Breast epithelium (tissue), 4 donors: ENCODE data around the gene RAD50. TPM values are rescaled to one million over a fixed set of nuclear protein-coding genes. Genes with fewer than 3 reads are reported as not detected.
A peak's percentile ranks its signal among the peaks of the same experiment; 100 is the strongest.
"Not testable (repeated sequence)": the region's sequence is repeated elsewhere in the genome, so short reads cannot be mapped to it uniquely, and the experiment has no call there.

Experiments used
- DNase-seq, 2 donors: peaks; one replicate each; pipeline ENCODE4 v3.0.0-alpha.2; 2019; ENCODE audit warnings: low spot score in 2 of 2
- H3K27ac ChIP-seq, 2 donors: fragments of 200-600 bp; sonication (generic) in 1 of 2; one replicate each; pipeline ENCODE4 v1.5.1; 2016 to 2019; ENCODE audit warnings: mild to moderate bottlenecking in 1 of 2
- H3K27me3 ChIP-seq, 2 donors: fragments of 200-600 bp; sonication (generic) in 1 of 2; one replicate each; pipeline versions ENCODE4 v1.5.1 to v1.6.0; 2017 to 2019; ENCODE audit warnings: control low read depth in 1 of 2, mild to moderate bottlenecking in 1 of 2
- H3K36me3 ChIP-seq: fragments of 200-600 bp; one replicate; pipeline ENCODE4 v1.5.1; 2019
- H3K4me1 ChIP-seq, 2 donors: fragments of 200-600 bp; sonication (generic); one replicate each; pipeline ENCODE4 v1.5.1; 2016 to 2019; ENCODE audit warnings: control low read depth in 1 of 2
- H3K4me3 ChIP-seq, 3 donors: fragments of 200-600 bp; sonication (generic); 1 replicate in 2 of 3; 2 replicates in 1 of 3; pipeline ENCODE4 v1.5.1; 2016 to 2019; ENCODE audit warnings: mild to moderate bottlenecking in 3 of 3, moderate library complexity in 2 of 3
- H3K9me3 ChIP-seq, 2 donors: fragments of 200-600 bp; sonication (generic) in 1 of 2; one replicate each; pipeline ENCODE4 v1.5.1; 2016 to 2019; ENCODE audit warnings: control low read depth in 1 of 2
- POLR2A ChIP-seq: fragments of 450-650 bp; IDR thresholded peaks from one replicate; pipeline ENCODE4 v1.6.1; 2016; ENCODE audit warnings: antibody characterized with exemption, mild to moderate bottlenecking, moderate library complexity
- POLR2AphosphoS5 ChIP-seq, 3 donors: sonication (generic); formaldehyde crosslinking; IDR thresholded peaks; one replicate each; pipeline ENCODE4 v1.6.1; 2017; ENCODE audit warnings: antibody characterized with exemption in 3 of 3
- intact Hi-C: fragments of 100-400 bp; cut with DNase I; formaldehyde crosslinking; loops from one replicate; pipeline ENCODE4 v1.15.1; 2023; ENCODE audit warnings: low total_unique reads
- total RNA-seq, 3 donors: library from RNA; depleted of rRNA; stranded (reverse); fragments of >200 nt; gene quantifications; one replicate each; pipeline ENCODE4 v1.1.0, GENCODE V29; 2016
- TF ChIP-seq, protein P1 (sequence below), 3 donors: fragments of 450-650 bp; IDR thresholded peaks; one replicate each; pipeline ENCODE4 v1.5.1; 2016 to 2017; ENCODE audit warnings: antibody characterized with exemption in 3 of 3, mild to moderate bottlenecking in 3 of 3, moderate library complexity in 3 of 3

RAD50 gene
- total RNA-seq: 10 to 100 TPM; 44.2 to 47.4 (median 44.6) TPM

DNA sequence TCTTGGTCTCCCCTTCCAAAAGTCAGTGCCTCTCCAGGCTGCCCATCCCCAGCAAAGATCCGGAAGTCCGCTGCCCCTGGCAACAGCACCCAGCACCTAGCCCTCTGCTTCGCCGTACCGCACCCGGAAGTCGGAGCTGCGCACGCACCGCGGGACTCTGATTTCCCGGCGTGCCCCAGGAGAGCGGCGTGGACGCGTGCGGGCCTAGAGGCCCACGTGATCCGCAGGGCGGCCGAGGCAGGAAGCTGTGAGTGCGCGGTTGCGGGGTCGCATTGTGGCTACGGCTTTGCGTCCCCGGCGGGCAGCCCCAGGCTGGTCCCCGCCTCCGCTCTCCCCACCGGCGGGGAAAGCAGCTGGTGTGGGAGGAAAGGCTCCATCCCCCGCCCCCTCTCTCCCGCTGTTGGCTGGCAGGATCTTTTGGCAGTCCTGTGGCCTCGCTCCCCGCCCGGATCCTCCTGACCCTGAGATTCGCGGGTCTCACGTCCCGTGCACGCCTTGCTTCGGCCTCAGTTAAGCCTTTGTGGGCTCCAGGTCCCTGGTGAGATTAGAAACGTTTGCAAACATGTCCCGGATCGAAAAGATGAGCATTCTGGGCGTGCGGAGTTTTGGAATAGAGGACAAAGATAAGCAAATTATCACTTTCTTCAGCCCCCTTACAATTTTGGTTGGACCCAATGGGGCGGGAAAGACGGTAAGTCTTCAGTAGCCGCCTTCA lies at the start of gene RAD50:
Gene RAD50, plus strand, starts transcription at position 215 of the 715 bp plus-strand sequence. Its CDS starts 348 bp downstream, at position 563.
- DNase-seq: peak; percentile 87 to 90

DNA sequence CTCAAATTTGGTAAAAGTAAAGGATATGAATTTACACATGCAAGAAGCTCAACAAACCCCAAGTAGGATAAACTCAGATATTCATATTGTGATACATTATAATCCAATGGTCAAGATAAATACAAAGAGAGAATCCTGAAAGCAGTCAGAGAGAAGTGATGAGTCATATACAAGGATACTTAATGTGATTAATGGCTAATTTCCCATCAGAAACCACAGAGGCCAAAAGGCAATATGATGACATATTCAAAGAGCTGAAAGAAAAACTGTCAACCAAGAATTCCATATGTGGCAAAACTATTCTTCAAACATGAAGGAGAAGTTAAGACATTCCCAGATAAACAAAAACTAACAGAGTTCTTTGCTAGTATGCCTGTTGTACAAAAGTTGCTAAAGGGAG lies 46.7 kb upstream of the RAD50 start:
- Histone ChIP-seq H3K9me3 (no peaks in the 10 kb centered on the region), H3K27ac (no peak overlapping the region), H3K4me3 (no peak overlapping the region), H3K4me1 (peaks cover 0 to 2% of the 10 kb centered on the region in 2 donors), H3K27me3 (no peaks in the 10 kb centered on the region), H3K36me3 (no peaks in the 10 kb centered on the region)
- no peak for DNase-seq
- intact Hi-C loops: no loop called here
- TF ChIP-seq POLR2A: no peak
- no peak for TF ChIP-seq POLR2AphosphoS5 (IDR thresholded peaks at IDR 0.05)
- TF ChIP-seq, protein P1, sequence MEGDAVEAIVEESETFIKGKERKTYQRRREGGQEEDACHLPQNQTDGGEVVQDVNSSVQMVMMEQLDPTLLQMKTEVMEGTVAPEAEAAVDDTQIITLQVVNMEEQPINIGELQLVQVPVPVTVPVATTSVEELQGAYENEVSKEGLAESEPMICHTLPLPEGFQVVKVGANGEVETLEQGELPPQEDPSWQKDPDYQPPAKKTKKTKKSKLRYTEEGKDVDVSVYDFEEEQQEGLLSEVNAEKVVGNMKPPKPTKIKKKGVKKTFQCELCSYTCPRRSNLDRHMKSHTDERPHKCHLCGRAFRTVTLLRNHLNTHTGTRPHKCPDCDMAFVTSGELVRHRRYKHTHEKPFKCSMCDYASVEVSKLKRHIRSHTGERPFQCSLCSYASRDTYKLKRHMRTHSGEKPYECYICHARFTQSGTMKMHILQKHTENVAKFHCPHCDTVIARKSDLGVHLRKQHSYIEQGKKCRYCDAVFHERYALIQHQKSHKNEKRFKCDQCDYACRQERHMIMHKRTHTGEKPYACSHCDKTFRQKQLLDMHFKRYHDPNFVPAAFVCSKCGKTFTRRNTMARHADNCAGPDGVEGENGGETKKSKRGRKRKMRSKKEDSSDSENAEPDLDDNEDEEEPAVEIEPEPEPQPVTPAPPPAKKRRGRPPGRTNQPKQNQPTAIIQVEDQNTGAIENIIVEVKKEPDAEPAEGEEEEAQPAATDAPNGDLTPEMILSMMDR (IDR thresholded peaks at IDR 0.05): no peak

More for the DNA sequence above, at the start of gene RAD50:
- Histone ChIP-seq H3K4me1 (peaks cover 0 to 6% of the 10 kb centered on the region in 2 donors), H3K9me3 (no peaks in the 10 kb centered on the region), H3K27me3 (no peaks in the 10 kb centered on the region), H3K27ac (peak within 1 kb of the TSS; percentile 91 to 95), H3K4me3 (peak within 1 kb of the TSS; percentile 70 to 86 (median 71)), H3K36me3 (no peaks in the 10 kb centered on the region)
- TF ChIP-seq POLR2AphosphoS5 (IDR thresholded peaks at IDR 0.05) (peak; percentile 92 to 96 (median 94)), POLR2A (peak; percentile 88)
- TF ChIP-seq, protein P1 (IDR thresholded peaks at IDR 0.05): no peak
- intact Hi-C loops: no loop called here

DNA sequence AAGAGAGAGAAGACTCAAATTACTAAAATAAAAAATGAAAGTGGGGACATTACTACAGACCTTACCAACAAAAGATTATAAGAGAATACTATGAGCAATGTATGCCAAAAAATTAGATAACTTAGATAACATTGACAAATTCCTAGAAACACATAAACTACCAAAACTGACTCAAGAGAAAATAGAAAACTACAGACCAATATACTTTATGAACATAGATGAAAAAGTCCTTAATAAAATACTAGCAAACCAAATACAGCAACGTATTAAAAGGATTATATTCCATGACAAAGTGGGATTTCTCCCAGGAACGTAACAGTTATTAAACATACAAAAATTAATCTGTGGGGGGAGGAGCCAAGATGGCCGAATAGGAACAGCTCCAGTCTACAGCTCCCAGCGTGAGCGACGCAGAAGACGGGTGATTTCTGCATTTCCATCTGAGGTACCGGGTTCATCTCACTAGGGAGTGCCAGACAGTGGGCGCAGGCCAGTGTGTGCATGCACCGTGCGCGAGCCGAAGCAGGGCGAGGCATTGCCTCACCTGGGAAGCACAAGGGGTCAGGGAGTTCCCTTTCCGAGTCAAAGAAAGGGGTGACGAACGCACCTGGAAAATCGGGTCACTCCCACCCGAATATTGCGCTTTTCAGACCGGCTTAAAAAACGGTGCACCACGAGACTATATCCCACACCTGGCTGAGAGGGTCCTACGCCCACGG lies 43.0 kb upstream of the RAD50 start:
- H3K27ac ChIP-seq, H3K36me3 ChIP-seq, H3K27me3 ChIP-seq, H3K4me1 ChIP-seq, DNase-seq, intact Hi-C loops, H3K4me3 ChIP-seq, H3K9me3 ChIP-seq: not testable (repeated sequence)

- intact Hi-C loops, H3K27me3 ChIP-seq, H3K4me1 ChIP-seq, DNase-seq, H3K4me3 ChIP-seq, H3K27ac ChIP-seq, H3K36me3 ChIP-seq, H3K9me3 ChIP-seq: not testable (repeated sequence)
Measured at GRCh38 chr5:132522067-132522466, 34.7 kb upstream of the RAD50 start.

DNA sequence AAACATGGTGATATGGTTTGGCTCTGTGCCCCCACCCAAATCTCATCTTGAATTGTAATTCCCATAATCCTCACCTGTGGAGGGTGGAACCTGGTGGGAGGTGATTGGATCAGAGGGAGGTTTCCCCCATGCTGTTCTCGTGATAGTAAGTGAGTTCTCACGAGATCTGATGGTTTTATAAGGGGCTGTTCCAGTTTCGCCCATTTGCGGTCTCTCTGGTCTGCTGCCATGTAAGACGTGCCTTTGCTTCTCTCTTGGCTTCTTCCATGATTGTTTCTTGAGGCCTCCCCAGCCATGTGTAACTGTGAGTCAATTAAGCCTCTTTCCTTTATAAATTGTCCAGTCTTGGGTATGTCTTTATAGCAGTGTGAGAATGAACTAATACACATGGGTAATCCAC lies 31.9 kb upstream of the RAD50 start:
- H3K27ac ChIP-seq, H3K9me3 ChIP-seq, H3K36me3 ChIP-seq, H3K4me1 ChIP-seq, intact Hi-C loops, DNase-seq, H3K4me3 ChIP-seq, H3K27me3 ChIP-seq: not testable (repeated sequence)

DNA sequence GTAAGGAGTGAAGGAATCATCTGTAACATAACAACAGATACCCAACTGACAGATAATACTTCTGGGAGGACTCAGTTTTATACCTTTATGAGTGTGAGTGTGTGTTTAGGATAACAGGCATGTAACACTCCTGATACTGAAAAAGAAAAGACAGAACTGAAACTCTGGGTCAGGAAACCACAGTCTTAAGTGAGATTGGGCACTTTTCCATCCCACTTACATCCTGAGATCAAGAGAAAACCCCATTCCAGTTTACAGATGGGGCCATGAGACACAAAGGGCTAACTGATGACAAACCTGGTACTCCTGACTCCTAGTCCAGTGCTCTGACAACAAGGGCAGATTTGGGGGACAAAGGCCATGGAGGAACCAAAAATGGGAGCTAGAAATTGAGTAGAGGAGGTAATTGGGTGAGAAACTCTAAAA lies 31.5 kb upstream of the RAD50 start:
- H3K27me3 ChIP-seq: no peaks in the 10 kb centered on the region
- no peak for DNase-seq
- peaks cover 0 to 6% of the 10 kb centered on the region in 2 donors for H3K9me3 ChIP-seq
- TF ChIP-seq POLR2AphosphoS5 (IDR thresholded peaks at IDR 0.05): no peak
- TF ChIP-seq, protein P1 (IDR thresholded peaks at IDR 0.05): no peak
- TF ChIP-seq POLR2A: no peak
- H3K4me1 ChIP-seq: no peaks in the 10 kb centered on the region
- peaks cover 3% of the 10 kb centered on the region for H3K36me3 ChIP-seq
- no peak overlapping the region for H3K4me3 ChIP-seq
- intact Hi-C loops: no loop called here
- H3K27ac ChIP-seq: no peak overlapping the region
